Ectodermal cell (in vitro differentiated cells): ENCODE data around the gene MUC13.

Experiments
- H3K27ac ChIP-seq: 2 replicates; pipeline ENCODE4 v1.7.0; 2013; ENCODE audit warnings: mild to moderate bottlenecking, low read depth, low read length; ENCODE audit not compliant: insufficient read depth, poor library complexity, severe bottlenecking
- H3K27me3 ChIP-seq: 2 replicates; pipeline ENCODE4 v1.7.0; 2013; ENCODE audit warnings: mild to moderate bottlenecking, low read length; ENCODE audit not compliant: insufficient read depth, control insufficient read depth, poor library complexity, severe bottlenecking
- H3K36me3 ChIP-seq: one replicate; pipeline ENCODE4 v1.7.0; 2013; ENCODE audit warnings: low read length; ENCODE audit not compliant: control insufficient read depth, insufficient read depth
- H3K4me1 ChIP-seq: one replicate; pipeline ENCODE4 v1.7.0; 2013; ENCODE audit warnings: low read length; ENCODE audit not compliant: control insufficient read depth, insufficient read depth
- H3K4me3 ChIP-seq: 2 replicates; pipeline ENCODE4 v1.7.0; 2013; ENCODE audit warnings: low read depth, low read length, control low read depth; ENCODE audit not compliant: insufficient read depth
- H3K9me3 ChIP-seq: 2 replicates; pipeline ENCODE4 v1.7.0; 2013; ENCODE audit warnings: mild to moderate bottlenecking, low read length, moderate library complexity; ENCODE audit not compliant: control insufficient read depth
- WGBS, 2 experiments: methylation state at CpG; one replicate each; pipeline ENCODE4 v1.1.7; 2013; ENCODE audit warnings: missing lambda C conversion rate in 2 of 2; 5-methylcytosine and 5-hydroxymethylcytosine counted together

The MUC13 gene

GRCh38 chr3:124856677-124857076 lies 77.9 kb downstream of the MUC13 start:
- no peak overlapping the region for H3K4me3 ChIP-seq
- no peak overlapping the region for H3K27ac ChIP-seq

More at GRCh38 chr3:124856677-124857076, 77.9 kb downstream of the MUC13 start:
- Histone ChIP-seq H3K9me3 (no peaks in the 10 kb centered on the region), H3K4me1 (no peaks in the 10 kb centered on the region), H3K36me3 (no peaks in the 10 kb centered on the region), H3K27me3 (no peaks in the 10 kb centered on the region)
- 93 to 97% methylated on average over 2 of the region's 2 CpGs for WGBS, 2 experiments
